Tibial artery (tissue), 4 donors: ENCODE results near the gene GARNL3.

Experiments
- DNase-seq, 2 donors: peaks; one replicate each; pipeline ENCODE4 v3.0.0-alpha.2; 2019
- H3K27ac ChIP-seq, 2 donors: fragments of 200-600 bp; sonication (generic) in 1 of 2; 1 replicate in 1 of 2; 2 replicates in 1 of 2; pipeline ENCODE4 v1.5.1; 2018 to 2019; ENCODE audit warnings: mild to moderate bottlenecking in 1 of 2
- H3K27me3 ChIP-seq, 2 donors: fragments of 200-600 bp; sonication (generic) in 1 of 2; one replicate each; pipeline versions ENCODE4 v1.5.1 to v1.6.0; 2016 to 2019
- H3K36me3 ChIP-seq, 3 donors: fragments of 200-600 bp; sonication (generic) in 2 of 3; one replicate each; pipeline ENCODE4 v1.5.1; 2016 to 2019; ENCODE audit warnings: mild to moderate bottlenecking in 2 of 3
- H3K4me1 ChIP-seq, 4 donors: fragments of 200-600 bp; sonication (generic) in 2 of 4; 1 replicate in 3 of 4; 2 replicates in 1 of 4; pipeline ENCODE4 v1.5.1; 2016 to 2019
- H3K4me3 ChIP-seq, 2 donors: fragments of 200-600 bp; sonication (generic) in 1 of 2; 1 replicate in 1 of 2; 2 replicates in 1 of 2; pipeline ENCODE4 v1.5.1; 2018 to 2019; ENCODE audit warnings: mild to moderate bottlenecking in 2 of 2
- H3K9me3 ChIP-seq, 3 donors: fragments of 200-600 bp; sonication (generic) in 1 of 3; one replicate each; pipeline ENCODE4 v1.5.1; 2016 to 2019
- intact Hi-C: fragments of 100-400 bp; cut with DNase I; formaldehyde crosslinking; loops from one replicate; pipeline ENCODE4 v1.15.0; 2023; ENCODE audit warnings: low total_unique reads
- TF ChIP-seq, protein P1 (sequence below), 2 experiments: fragments of 200-600 bp in 1 of 2; fragments of 450-650 bp in 1 of 2; IDR thresholded peaks; one replicate each; pipeline ENCODE4 v1.5.1; 2017 to 2019; ENCODE audit warnings: antibody characterized with exemption in 2 of 2, mild to moderate bottlenecking in 1 of 2, moderate library complexity in 1 of 2

The GARNL3 gene

GRCh38 chr9:127399736-127400269, 135.2 kb downstream of the GARNL3 start:
- H3K4me3 ChIP-seq = no peak overlapping the region

DNA sequence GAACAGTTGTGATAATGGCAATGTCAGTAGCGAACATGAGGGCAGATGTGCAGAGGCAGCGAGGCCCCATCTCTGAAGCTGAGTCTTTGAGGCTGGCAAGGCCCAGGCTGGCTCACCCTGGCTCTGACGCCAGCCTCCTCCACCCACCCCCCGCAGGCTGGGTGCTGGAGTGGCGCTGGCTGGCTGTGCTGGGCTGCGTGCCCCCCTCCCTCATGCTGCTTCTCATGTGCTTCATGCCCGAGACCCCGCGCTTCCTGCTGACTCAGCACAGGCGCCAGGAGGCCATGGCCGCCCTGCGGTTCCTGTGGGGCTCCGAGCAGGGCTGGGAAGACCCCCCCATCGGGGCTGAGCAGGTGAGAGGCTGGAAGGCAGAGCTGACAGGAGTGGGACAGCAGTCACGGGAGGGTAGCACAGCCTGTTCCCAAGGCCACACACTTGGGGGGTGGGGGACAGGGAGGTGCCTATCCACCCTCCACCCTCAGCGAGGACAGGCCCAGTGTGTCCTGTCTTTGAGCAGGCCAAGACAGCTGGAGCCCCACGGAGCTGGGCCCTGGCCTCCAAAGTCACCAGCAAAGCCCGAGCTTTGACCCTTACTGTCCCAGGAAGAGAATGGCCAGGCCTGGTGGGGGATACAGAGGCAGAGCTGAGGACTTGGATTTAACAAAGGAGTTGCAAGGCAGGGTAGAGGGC, 138.0 kb downstream of the GARNL3 start:
- Histone ChIP-seq H3K27ac (no peak overlapping the region), H3K36me3 (peaks cover 9 to 81% (median 55%) of the 10 kb centered on the region in 3 donors)
- no peak for DNase-seq

More at GRCh38 chr9:127399736-127400269, 135.2 kb downstream of the GARNL3 start:
- TF ChIP-seq, protein P1, sequence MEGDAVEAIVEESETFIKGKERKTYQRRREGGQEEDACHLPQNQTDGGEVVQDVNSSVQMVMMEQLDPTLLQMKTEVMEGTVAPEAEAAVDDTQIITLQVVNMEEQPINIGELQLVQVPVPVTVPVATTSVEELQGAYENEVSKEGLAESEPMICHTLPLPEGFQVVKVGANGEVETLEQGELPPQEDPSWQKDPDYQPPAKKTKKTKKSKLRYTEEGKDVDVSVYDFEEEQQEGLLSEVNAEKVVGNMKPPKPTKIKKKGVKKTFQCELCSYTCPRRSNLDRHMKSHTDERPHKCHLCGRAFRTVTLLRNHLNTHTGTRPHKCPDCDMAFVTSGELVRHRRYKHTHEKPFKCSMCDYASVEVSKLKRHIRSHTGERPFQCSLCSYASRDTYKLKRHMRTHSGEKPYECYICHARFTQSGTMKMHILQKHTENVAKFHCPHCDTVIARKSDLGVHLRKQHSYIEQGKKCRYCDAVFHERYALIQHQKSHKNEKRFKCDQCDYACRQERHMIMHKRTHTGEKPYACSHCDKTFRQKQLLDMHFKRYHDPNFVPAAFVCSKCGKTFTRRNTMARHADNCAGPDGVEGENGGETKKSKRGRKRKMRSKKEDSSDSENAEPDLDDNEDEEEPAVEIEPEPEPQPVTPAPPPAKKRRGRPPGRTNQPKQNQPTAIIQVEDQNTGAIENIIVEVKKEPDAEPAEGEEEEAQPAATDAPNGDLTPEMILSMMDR (IDR thresholded peaks at IDR 0.05) = no peak
- Histone ChIP-seq H3K4me1 (peaks cover 0 to 25% (median 15%) of the 10 kb centered on the region in 4 donors), H3K27ac (no peak overlapping the region), H3K36me3 (peaks cover 6 to 53% (median 35%) of the 10 kb centered on the region in 3 donors), H3K9me3 (no peaks in the 10 kb centered on the region), H3K27me3 (no peaks in the 10 kb centered on the region)
- intact Hi-C loops = loop anchor here (5.0 kb wide), 1 partner anchor 188 kb away; no protein-coding TSS in a partner anchor
- DNase-seq = no peak

DNA sequence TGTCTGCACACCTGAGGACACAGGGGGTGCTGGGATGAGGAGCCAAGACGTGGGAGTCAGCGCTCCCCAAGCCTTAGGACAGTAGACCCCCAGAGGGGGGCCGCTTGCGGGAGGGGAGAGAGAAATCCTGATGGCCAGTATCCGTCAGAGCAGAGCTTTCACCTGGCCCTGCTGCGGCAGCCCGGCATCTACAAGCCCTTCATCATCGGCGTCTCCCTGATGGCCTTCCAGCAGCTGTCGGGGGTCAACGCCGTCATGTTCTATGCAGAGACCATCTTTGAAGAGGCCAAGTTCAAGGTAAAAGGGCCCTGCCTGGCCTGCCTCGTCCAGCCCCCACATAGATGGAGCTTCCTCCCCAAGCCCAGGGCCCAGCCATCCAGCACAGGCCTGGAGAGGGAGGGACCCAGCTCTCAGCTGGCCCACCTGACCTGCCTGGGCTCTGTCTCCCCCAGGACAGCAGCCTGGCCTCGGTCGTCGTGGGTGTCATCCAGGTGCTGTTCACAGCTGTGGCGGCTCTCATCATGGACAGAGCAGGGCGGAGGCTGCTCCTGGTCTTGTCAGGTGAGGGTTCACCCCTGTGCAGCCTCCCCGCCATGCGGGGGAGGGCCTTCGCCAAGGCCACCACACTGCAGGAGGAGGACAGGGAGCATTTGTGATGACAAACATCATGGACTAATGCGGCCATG, 139.1 kb downstream of the GARNL3 start:
- Histone ChIP-seq H3K27ac (no peak overlapping the region), H3K36me3 (peaks cover 9 to 83% (median 57%) of the 10 kb centered on the region in 3 donors), H3K4me1 (peaks cover 0 to 5% (median 4%) of the 10 kb centered on the region in 4 donors), H3K27me3 (no peaks in the 10 kb centered on the region), H3K9me3 (no peaks in the 10 kb centered on the region), H3K4me3 (no peak overlapping the region)
- intact Hi-C loops = no loop called here
- TF ChIP-seq, protein P1 (IDR thresholded peaks at IDR 0.05) = no peak
- no peak for DNase-seq

More for the DNA sequence above, 138.0 kb downstream of the GARNL3 start:
- peaks cover 0 to 16% (median 10%) of the 10 kb centered on the region in 4 donors for H3K4me1 ChIP-seq
- no peaks in the 10 kb centered on the region for H3K27me3 ChIP-seq
- no peaks in the 10 kb centered on the region for H3K9me3 ChIP-seq
- TF ChIP-seq, protein P1 (IDR thresholded peaks at IDR 0.05) = no peak
- H3K4me3 ChIP-seq = no peak overlapping the region
- intact Hi-C loops = no loop called here

DNA sequence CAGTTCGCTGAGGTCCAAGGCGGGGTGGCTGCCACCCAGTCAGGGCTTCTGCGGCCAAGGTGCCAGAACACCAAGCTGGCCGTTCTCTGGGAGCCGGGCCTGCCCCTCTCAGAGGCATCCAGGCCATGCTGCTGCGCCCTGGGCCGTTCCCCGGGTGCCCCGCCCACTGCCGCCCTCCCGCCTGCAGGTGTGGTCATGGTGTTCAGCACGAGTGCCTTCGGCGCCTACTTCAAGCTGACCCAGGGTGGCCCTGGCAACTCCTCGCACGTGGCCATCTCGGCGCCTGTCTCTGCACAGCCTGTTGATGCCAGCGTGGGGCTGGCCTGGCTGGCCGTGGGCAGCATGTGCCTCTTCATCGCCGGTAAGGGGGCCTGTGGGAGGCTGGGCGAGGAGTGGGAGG, 140.1 kb downstream of the GARNL3 start:
- H3K9me3 ChIP-seq = no peaks in the 10 kb centered on the region
- H3K36me3 ChIP-seq = peaks cover 9 to 81% (median 57%) of the 10 kb centered on the region in 3 donors
- no peak for DNase-seq
- H3K27ac ChIP-seq = no peak overlapping the region
- H3K27me3 ChIP-seq = no peaks in the 10 kb centered on the region
- H3K4me1 ChIP-seq = no peaks in the 10 kb centered on the region
- intact Hi-C loops = no loop called here
- TF ChIP-seq, protein P1 (IDR thresholded peaks at IDR 0.05) = no peak
- H3K4me3 ChIP-seq = no peak overlapping the region

- TF ChIP-seq, protein P1 (IDR thresholded peaks at IDR 0.05) = no peak
- H3K9me3 ChIP-seq = no peaks in the 10 kb centered on the region
- H3K4me1 ChIP-seq = no peaks in the 10 kb centered on the region
- H3K36me3 ChIP-seq = peaks cover 9 to 72% (median 53%) of the 10 kb centered on the region in 3 donors
- no peaks in the 10 kb centered on the region for H3K27me3 ChIP-seq
- intact Hi-C loops = no loop called here
- H3K27ac ChIP-seq = no peak overlapping the region
- no peak for DNase-seq
- no peak overlapping the region for H3K4me3 ChIP-seq
Measured at GRCh38 chr9:127405344-127406125, 141.0 kb downstream of the GARNL3 start.
